GM12878 (cell line): ENCODE data around the gene FAM227A. TPM values are rescaled to one million over a fixed set of nuclear protein-coding genes. Genes with fewer than 3 reads are reported as not detected.

Experiments
- ATAC-seq: fragments of 200-7000 bp; cut with Tn5 transposase; 3 replicates; pipeline ENCODE4 v1.9.1; 2020; ENCODE audit warnings: mild to moderate bottlenecking, moderate library complexity
- BruUV-seq: library from RNA; stranded (reverse); fragments of 400-500 nt; replicated peaks from 2 replicates; lab custom pipeline; 2021; lab: Mats Ljungman, UMichigan
- CTCF ChIA-PET: fragments of 300-600 bp; sonication (Branson Sonifier 250); formaldehyde crosslinking; extraction: SDS; loops from one replicate; lab custom pipeline; 2021; ENCODE audit warnings: inconsistent platforms; lab: Yijun Ruan, JAX
- POLR2A ChIA-PET: fragments of 350-600 bp; formaldehyde crosslinking; extraction: SDS; loops from one replicate; lab custom pipeline; 2021; ENCODE audit warnings: inconsistent platforms; lab: Charles Lee
- RAD21 ChIA-PET: fragments of 300-600 bp; sonication (Branson Sonifier 250); formaldehyde crosslinking; loops from one replicate; lab custom pipeline; 2023; ENCODE audit warnings: antibody characterized with exemption; ENCODE audit not compliant: unreplicated experiment; lab: Charles Lee
- SMC1A ChIA-PET: fragments of 300-600 bp; sonication (Branson Sonifier 250); formaldehyde crosslinking; loops from one replicate; lab custom pipeline; 2023; ENCODE audit not compliant: unreplicated experiment, uncharacterized antibody; lab: Charles Lee
- DNase-seq: peaks from one replicate; pipeline ENCODE4 v3.0.0-alpha.2; 2011; ENCODE audit warnings: low read depth, low spot score
- FAIRE-seq: peaks from 3 replicates; lab custom pipeline; 2011; peaks lifted over from hg19 to GRCh38; lab: Jason Lieb, UNC
- H2AFZ ChIP-seq: 2 replicates; pipeline ENCODE4 v1.6.0; 2011; ENCODE audit warnings: low read depth, low read length, control low read depth; ENCODE audit not compliant: control insufficient read depth
- H3K27ac ChIP-seq: 2 replicates; pipeline ENCODE4 v1.5.1; 2011; ENCODE audit warnings: control low read depth; ENCODE audit not compliant: control insufficient read depth, insufficient read depth
- H3K27me3 ChIP-seq, 2 experiments: replicated peaks in 1 of 2; 2 replicates each; pipeline versions ENCODE4 v1.6.0 to v1.6.1; 2011; ENCODE audit warnings: low read length in 1 of 2; ENCODE audit not compliant: control insufficient read depth in 2 of 2, insufficient read depth in 2 of 2
- H3K36me3 ChIP-seq, 2 experiments: 2 replicates each; pipeline ENCODE4 v1.5.1; 2011; ENCODE audit warnings: low read length in 1 of 2; ENCODE audit not compliant: control insufficient read depth in 2 of 2, insufficient read depth in 2 of 2
- H3K4me1 ChIP-seq: 2 replicates; pipeline ENCODE4 v1.6.1; 2011; ENCODE audit warnings: mild to moderate bottlenecking, low read length, moderate library complexity, mixed read lengths; ENCODE audit not compliant: control insufficient read depth, insufficient read depth
- H3K4me2 ChIP-seq: 2 replicates; pipeline ENCODE4 v1.6.0; 2011; ENCODE audit warnings: control low read depth; ENCODE audit not compliant: control insufficient read depth, insufficient read depth
- H3K4me3 ChIP-seq: fragments of 200-600 bp; sonication (generic); 2 replicates; pipeline ENCODE4 v1.5.1; 2016
- H3K79me2 ChIP-seq: 2 replicates; pipeline ENCODE4 v1.6.0; 2011; ENCODE audit warnings: low read length; ENCODE audit not compliant: control insufficient read depth, insufficient read depth
- H3K9ac ChIP-seq: 2 replicates; pipeline ENCODE4 v1.8.0; 2011; ENCODE audit warnings: low read length, control low read depth, mixed read lengths; ENCODE audit not compliant: control insufficient read depth, insufficient read depth
- H3K9me3 ChIP-seq: replicated peaks from 3 replicates; pipeline ENCODE4 v1.5.1; 2011; ENCODE audit warnings: mild to moderate bottlenecking, low read length; ENCODE audit not compliant: control insufficient read depth, insufficient read depth
- H4K20me1 ChIP-seq: 2 replicates; pipeline ENCODE4 v1.6.0; 2011; ENCODE audit not compliant: control insufficient read depth, insufficient read depth
- BACH1 ChIP-seq: fragments of 450-650 bp; IDR thresholded peaks from 2 replicates; pipeline ENCODE4 v1.6.1; 2017; ENCODE audit warnings: mild to moderate bottlenecking, borderline replicate concordance
- EED ChIP-seq: sonication (generic); IDR thresholded peaks from 2 replicates; pipeline ENCODE4 v1.6.1; 2016; ENCODE audit warnings: antibody characterized with exemption, low read depth
- IRF4 ChIP-seq: IDR thresholded peaks from 2 replicates; pipeline ENCODE4 v1.6.1; 2011; ENCODE audit warnings: low read depth, low read length
- IRF5 ChIP-seq: fragments of 450-650 bp; IDR thresholded peaks from 2 replicates; pipeline ENCODE4 v1.6.1; 2017; ENCODE audit warnings: borderline replicate concordance
- LARP7 ChIP-seq: fragments of 450-650 bp; IDR thresholded peaks from 2 replicates; pipeline ENCODE4 v1.6.1; 2017; ENCODE audit warnings: mild to moderate bottlenecking
- MTA2 ChIP-seq: fragments of 450-650 bp; IDR thresholded peaks from 2 replicates; pipeline ENCODE4 v1.6.1; 2016; ENCODE audit warnings: low read depth, mild to moderate bottlenecking, moderate library complexity
- MTA3 ChIP-seq: IDR thresholded peaks from 2 replicates; pipeline ENCODE4 v1.6.1; 2012; ENCODE audit warnings: low read length, inconsistent platforms, borderline replicate concordance
- NFIC ChIP-seq: IDR thresholded peaks from 2 replicates; pipeline ENCODE4 v1.6.1; 2012; ENCODE audit warnings: low read depth, mild to moderate bottlenecking, inconsistent platforms, low read length, moderate library complexity
- NR2C1 ChIP-seq: fragments of 450-650 bp; IDR thresholded peaks from 2 replicates; pipeline ENCODE4 v1.6.1; 2017; ENCODE audit warnings: antibody characterized with exemption, mild to moderate bottlenecking, moderate library complexity
- NR2C2 ChIP-seq: IDR thresholded peaks from 2 replicates; pipeline ENCODE4 v1.6.1; 2011; ENCODE audit warnings: borderline replicate concordance, low read depth; ENCODE audit not compliant: control insufficient read depth, insufficient read length
- NR2F1 ChIP-seq: fragments of 450-650 bp; conservative IDR thresholded peaks from 2 replicates; pipeline ENCODE4 v1.6.1; 2017; ENCODE audit warnings: mild to moderate bottlenecking
- PML ChIP-seq: IDR thresholded peaks from 2 replicates; pipeline ENCODE4 v1.6.1; 2012; ENCODE audit warnings: low read length, inconsistent platforms
- SMAD1 ChIP-seq: fragments of 450-650 bp; IDR thresholded peaks from 2 replicates; pipeline ENCODE4 v1.6.1; 2018; ENCODE audit warnings: mild to moderate bottlenecking, low read depth; ENCODE audit not compliant: partially characterized antibody
- SPI1 ChIP-seq: IDR thresholded peaks from 2 replicates; pipeline ENCODE4 v1.6.1; 2011; ENCODE audit warnings: low read depth, mild to moderate bottlenecking, low read length, moderate library complexity, borderline replicate concordance; ENCODE audit not compliant: insufficient read depth
- TAF1 ChIP-seq: IDR thresholded peaks from 2 replicates; pipeline ENCODE4 v1.6.1; 2011; ENCODE audit warnings: mild to moderate bottlenecking, low read depth, low read length, borderline replicate concordance
- TARDBP ChIP-seq: IDR thresholded peaks from 2 replicates; pipeline ENCODE4 v1.6.1; 2016; ENCODE audit warnings: borderline replicate concordance
- TCF12 ChIP-seq: IDR thresholded peaks from 2 replicates; pipeline ENCODE4 v1.6.1; 2011; ENCODE audit warnings: low read depth, mild to moderate bottlenecking, low read length
- ZBTB40 ChIP-seq: fragments of 450-650 bp; IDR thresholded peaks from 2 replicates; pipeline ENCODE4 v1.6.1; 2016; ENCODE audit warnings: mild to moderate bottlenecking, moderate library complexity, borderline replicate concordance
- ZNF274 ChIP-seq: IDR thresholded peaks from one replicate; pipeline ENCODE4 v1.8.0; 2011; ENCODE audit not compliant: insufficient read length, insufficient read depth
- WGBS: methylation state at CpG from one replicate; pipeline ENCODE4 v1.1.6; 2016; ENCODE audit warnings: low lambda C conversion rate; ENCODE audit not compliant: insufficient replicate concordance, insufficient coverage; ENCODE audit errors: missing lambda C conversion rate; 5-methylcytosine and 5-hydroxymethylcytosine counted together
- in situ Hi-C: fragments of 300-500 bp; cut with MboI; formaldehyde crosslinking; loops from 9 replicates; pipeline ENCODE4 v1.14.3; 2018; ENCODE audit warnings: mixed read lengths
- intact Hi-C: fragments of 100-400 bp; cut with micrococcal nuclease; formaldehyde crosslinking; loops from one replicate; pipeline ENCODE4 v1.14.2; 2022; ENCODE audit not compliant: unreplicated experiment
- polyA plus RNA-seq, 11 experiments: library from polyadenylated mRNA; depleted of rRNA in 4 of 11; unstranded in 6 of 11; stranded (reverse) in 5 of 11; fragments of >200 nt; fragmentation: Nextera tagmentation in 4 of 11; fragmentation: Illumina TruSeq in 1 of 11; extraction: Ambion mirVana in 4 of 11; extraction: Trizol in 1 of 11; gene quantifications; 1 replicate in 1 of 11; 2 replicates in 10 of 11; pipeline versions ENCODE4 v1.2.1 to v1.2.3, GENCODE V29; 2011 to 2016; ENCODE audit warnings: inconsistent platforms in 2 of 11, missing spikeins in 2 of 11, low read depth in 1 of 11
- total RNA-seq, 4 experiments: library from RNA; depleted of rRNA in 3 of 4; stranded (reverse); fragments of >200 nt in 3 of 4; fragmentation: Illumina TruSeq in 1 of 4; extraction: Trizol in 1 of 4; gene quantifications; 2 replicates each; pipeline versions ENCODE4 v1.2.1 to v1.2.3, GENCODE V29; 2013 to 2021

FAM227A gene
- total and polyA plus RNA-seq, 10 of the 15 experiments (the other 5 are each of a cell fraction or from before 2014, with no cell fraction given) = 0.02 to 0.59 (median 0.25) TPM

- SMC1A ChIA-PET = interaction anchor here (0.7 to 2.0 kb wide), 3 partner anchors 10 to 51 kb away, joined by 3 to 11 read pairs (median 3); no protein-coding TSS in a partner anchor
- Histone ChIP-seq H3K27ac (peak overlapping the region; percentile 99), H3K9me3 (no peaks in the 10 kb centered on the region), H3K36me3 (no peaks in the 10 kb centered on the region), H3K4me3 (peak overlapping the region; percentile 86), H4K20me1 (no peaks in the 10 kb centered on the region), H2AFZ (peak overlapping the region; percentile 100), H3K4me1 (peaks cover 5% of the 10 kb centered on the region), H3K4me2 (peak overlapping the region; percentile 73), H3K9ac (peak overlapping the region; percentile 96), H3K79me2 (peaks cover 11% of the 10 kb centered on the region), H3K27me3 (no peaks in the 10 kb centered on the region)
- POLR2A ChIA-PET = interaction anchor here (1.8 kb wide), 1 partner anchor 41 kb away, joined by 5 read pairs; no protein-coding TSS in a partner anchor
- under 1% methylated on average over 16 of the region's 16 CpGs for WGBS
- ATAC-seq = peak; percentile 73
- no TSS peak for BruUV-seq
- CTCF ChIA-PET = interaction anchor here (2.1 kb wide), 1 partner anchor 24 kb away, joined by 5 read pairs; the partner anchor contains the start of gene TOMM22
- in situ Hi-C loops (no loop called here), intact Hi-C loops (no loop called here)
- no peak for FAIRE-seq
- DNase-seq = no peak
- RAD21 ChIA-PET = interaction anchor here (1.0 to 1.6 kb wide), 3 partner anchors 9 to 605 kb away, joined by 3 to 5 read pairs (median 3); partner anchors contain the start of gene TOMM22
- TF ChIP-seq EED (0 out of 2 replicates have a peak, but pooled peaks have one; percentile 37), TARDBP (no peak), NR2C1 (no peak), BACH1 (no peak), TCF12 (peak; percentile 18; the same call in 1 of the 2 replicates), ZBTB40 (no peak), NR2F1 (no peak), IRF5 (no peak), LARP7 (0 out of 2 replicates have a peak, but pooled peaks have one; percentile 8), TAF1 (no peak), SMAD1 (no peak), IRF4 (0 out of 2 replicates have a peak, but pooled peaks have one; percentile 8), NFIC (0 out of 2 replicates have a peak, but pooled peaks have one; percentile 39), NR2C2 (no peak), MTA2 (no peak), ZNF274 (no peak), PML (no peak), MTA3 (no peak), SPI1 (0 out of 2 replicates have a peak, but pooled peaks have one; percentile 2)
Measured at GRCh38 chr22:38657045-38657909, 1.1 kb upstream of the FAM227A start.
